Measurements from ENCODE around the gene MACF1.

- no peak for TF ChIP-seq CTCF (IDR thresholded peaks at IDR 0.05 in 4 of 5, conservative IDR thresholded peaks at IDR 0.05 in 1 of 5)
- TF ChIP-seq POLR2A (IDR thresholded peaks at IDR 0.05), result no peak
These were observed 318.4 kb downstream of the MACF1 start for GRCh38 chr1:39522661-39523567.

Data from gastrocnemius medialis (tissue), 4 donors.